ENCODE data around the gene FADS2.

- no peak for TF ChIP-seq CTCF (IDR thresholded peaks at IDR 0.05)
- TF ChIP-seq POLR2A (IDR thresholded peaks at IDR 0.05): no peak
These were observed 25.5 kb upstream of the FADS2 start for GRCh38 chr11:61802605-61803004.
